Fibroblast of villous mesenchyme (primary cell): Measurements from ENCODE around the gene CFAP47. TPM values are rescaled to one million over a fixed set of nuclear protein-coding genes. Genes with fewer than 3 reads are reported as not detected.
"Not testable (repeated sequence)": the region's sequence is repeated elsewhere in the genome, so short reads cannot be mapped to it uniquely, and the experiment has no call there.

Source experiments
- DNase-seq: peaks from one replicate; pipeline ENCODE4 v3.0.0-alpha.2; 2010; ENCODE audit warnings: low read depth
- H3K4me3 ChIP-seq: 2 replicates; pipeline ENCODE4 v1.5.1; 2011; ENCODE audit warnings: low read depth, mild to moderate bottlenecking, low read length
- CTCF ChIP-seq: IDR thresholded peaks from 2 replicates; pipeline ENCODE4 v1.5.1; 2012; ENCODE audit warnings: low read depth, mild to moderate bottlenecking, low read length; ENCODE audit not compliant: insufficient read depth
- total RNA-seq: library from RNA; depleted of rRNA; stranded (reverse); fragments of >200 nt; gene quantifications from 2 replicates; pipeline ENCODE4 v1.2.3, GENCODE V29; 2012

CFAP47 gene
- total RNA-seq, 1 donor, result not detected

DNA sequence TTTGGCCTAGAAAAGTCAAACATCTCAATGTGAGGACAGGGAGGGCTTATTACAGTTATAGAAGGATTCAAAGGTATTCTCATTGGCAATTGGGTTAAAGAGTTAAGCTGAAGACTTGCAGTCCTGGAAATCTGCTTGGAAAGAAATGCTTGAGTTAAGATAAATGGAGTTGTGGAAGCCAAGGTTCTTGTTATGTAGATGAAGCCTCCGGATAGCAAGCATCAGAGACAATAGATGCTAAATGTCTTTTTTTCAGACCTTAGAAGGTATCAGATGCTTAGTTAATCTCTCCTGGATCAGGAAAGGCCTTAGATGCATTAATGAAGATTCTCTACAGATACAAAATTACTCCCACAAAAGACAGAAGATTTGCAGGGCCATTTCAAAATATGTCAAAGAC lies 299.3 kb downstream of the CFAP47 start:
- DNase-seq, result no peak
- H3K4me3 ChIP-seq, result no peak overlapping the region
- TF ChIP-seq CTCF, result no peak

- H3K4me3 ChIP-seq, DNase-seq: not testable (repeated sequence)
These were observed 315.4 kb downstream of the CFAP47 start for GRCh38 chrX:36234840-36235528.

DNA sequence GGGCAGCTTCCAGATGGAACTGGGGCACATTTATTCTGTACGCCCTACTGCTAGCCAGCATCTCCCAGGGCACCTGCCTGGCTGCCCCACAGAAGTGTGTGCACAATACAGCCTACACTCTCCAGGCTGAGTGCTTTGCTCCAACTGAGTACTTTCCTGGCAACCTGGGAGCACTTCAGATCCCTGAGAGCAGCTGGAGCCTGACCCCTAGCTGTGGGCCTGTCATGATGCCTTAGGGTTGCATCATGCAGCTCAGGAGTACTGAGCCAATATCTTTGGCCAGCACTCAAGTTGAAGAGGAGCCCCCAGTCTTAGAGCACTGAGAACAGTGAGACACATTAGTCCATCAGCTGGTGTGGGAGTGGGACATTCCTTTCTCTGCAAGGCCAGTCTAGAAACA lies 321.9 kb downstream of the CFAP47 start:
- H3K4me3 ChIP-seq, result no peak overlapping the region
- no peak for TF ChIP-seq CTCF

GRCh38 chrX:36266155-36266554 lies 346.6 kb downstream of the CFAP47 start:
- no peak for TF ChIP-seq CTCF
- no peak for DNase-seq
- H3K4me3 ChIP-seq, result no peak overlapping the region

More for the DNA sequence above, 321.9 kb downstream of the CFAP47 start:
- no peak for DNase-seq

DNA sequence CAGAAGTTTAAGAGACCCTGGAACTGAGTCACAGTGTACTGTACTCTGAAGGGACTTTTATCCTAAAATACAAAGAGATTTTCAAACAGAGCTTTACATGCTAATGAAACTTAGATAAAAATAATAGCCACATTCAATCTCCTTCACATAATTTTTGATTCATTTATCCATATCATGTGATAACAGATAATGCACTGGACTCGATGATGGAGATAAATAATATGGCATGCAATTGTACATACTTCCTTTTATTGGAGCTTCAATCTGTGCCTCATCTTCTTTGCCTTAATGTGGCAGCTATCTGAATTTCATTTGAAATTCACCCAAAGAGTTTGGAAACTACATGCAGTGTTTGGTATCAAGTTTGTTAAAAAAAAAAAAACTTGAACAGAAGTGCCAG lies 390.6 kb downstream of the CFAP47 start:
- DNase-seq, result no peak
- no peak overlapping the region for H3K4me3 ChIP-seq
- TF ChIP-seq CTCF, result no peak

DNA sequence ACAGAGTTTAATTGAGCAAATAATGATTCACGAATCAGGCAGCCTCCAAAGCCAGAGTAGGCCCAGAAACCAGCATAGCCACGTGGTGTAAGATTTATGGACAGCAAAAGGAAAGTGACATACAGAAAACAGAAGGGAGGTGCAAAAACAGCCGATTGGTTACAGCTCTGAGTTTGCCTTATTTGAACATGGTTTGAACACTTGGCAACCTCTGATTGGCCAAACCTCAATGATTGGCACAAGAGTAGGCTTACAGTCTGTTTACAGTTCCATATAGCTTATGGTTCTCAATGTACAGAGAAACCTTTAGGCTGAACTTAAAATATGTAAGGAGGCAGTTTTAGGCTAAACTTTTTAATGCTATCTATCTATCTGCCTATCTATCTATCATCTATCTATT lies 394.8 kb downstream of the CFAP47 start:
- no peak for TF ChIP-seq CTCF
- no peak for DNase-seq
- H3K4me3 ChIP-seq, result no peak overlapping the region

GRCh38 chrX:36334572-36334971 lies 415.0 kb downstream of the CFAP47 start:
- no peak for TF ChIP-seq CTCF
- DNase-seq, result no peak
- no peak overlapping the region for H3K4me3 ChIP-seq
